GM18858 (cell line): ENCODE results near the gene AGTR1.
A peak's percentile ranks its signal among the peaks of the same experiment; 100 is the strongest.
"Not testable (repeated sequence)": the region's sequence is repeated elsewhere in the genome, so short reads cannot be mapped to it uniquely, and the experiment has no call there.

Source experiments
- ATAC-seq: cut with Tn5 transposase; IDR thresholded peaks from one replicate; pipeline ENCODE4 v1.9.1; 2021; ENCODE audit not compliant: unreplicated experiment

Gene AGTR1

GRCh38 chr3:148757238-148758215 is 59.8 kb downstream of the AGTR1 start:
- peak; percentile 51 for ATAC-seq

- no peak for ATAC-seq
Measured at GRCh38 chr3:148758303-148758884, 60.7 kb downstream of the AGTR1 start.

GRCh38 chr3:148759430-148759829 is 61.7 kb downstream of the AGTR1 start:
- ATAC-seq: no peak

- no peak for ATAC-seq
Measured at GRCh38 chr3:148763156-148763680, 65.5 kb downstream of the AGTR1 start.

- ATAC-seq: no peak
Measured at GRCh38 chr3:148763986-148764935, 66.6 kb downstream of the AGTR1 start.

- ATAC-seq: no peak
Measured at GRCh38 chr3:148772361-148772760, 74.7 kb downstream of the AGTR1 start.

- ATAC-seq: no peak
Measured at GRCh38 chr3:148772835-148773234, 75.1 kb downstream of the AGTR1 start.

GRCh38 chr3:148773805-148774204 is 76.1 kb downstream of the AGTR1 start:
- ATAC-seq: peak; percentile 38

GRCh38 chr3:148778926-148779325 is 81.2 kb downstream of the AGTR1 start:
- ATAC-seq: no peak

- not testable (repeated sequence) for ATAC-seq
Measured at GRCh38 chr3:148785026-148785425, 87.3 kb downstream of the AGTR1 start.

- ATAC-seq: not testable (repeated sequence)
Measured at GRCh38 chr3:148786159-148786558, 88.5 kb downstream of the AGTR1 start.

- no peak for ATAC-seq
Measured at GRCh38 chr3:148789146-148789545, 91.4 kb downstream of the AGTR1 start.

GRCh38 chr3:148789906-148790305 is 92.2 kb downstream of the AGTR1 start:
- ATAC-seq: no peak

GRCh38 chr3:148790370-148790769 is 92.7 kb downstream of the AGTR1 start:
- ATAC-seq: no peak

- no peak for ATAC-seq
Measured at GRCh38 chr3:148790851-148791735, 93.4 kb downstream of the AGTR1 start.

- ATAC-seq: no peak
Measured at GRCh38 chr3:148791920-148792319, 94.2 kb downstream of the AGTR1 start.

GRCh38 chr3:148792516-148792915 is 94.8 kb downstream of the AGTR1 start:
- ATAC-seq: no peak
